22Rv1 (cell line): ENCODE results near the gene NSUN5.

Experiments
- ZFX ChIP-seq: fragments of 450-650 bp; IDR thresholded peaks from 2 replicates; pipeline ENCODE4 v1.6.1; 2017; ENCODE audit warnings: antibody characterized with exemption, borderline replicate concordance
- TF ChIP-seq, protein P1 (sequence below): fragments of 450-650 bp; IDR thresholded peaks from 2 replicates; pipeline ENCODE4 v1.5.1; 2017; ENCODE audit warnings: mild to moderate bottlenecking

DNA sequence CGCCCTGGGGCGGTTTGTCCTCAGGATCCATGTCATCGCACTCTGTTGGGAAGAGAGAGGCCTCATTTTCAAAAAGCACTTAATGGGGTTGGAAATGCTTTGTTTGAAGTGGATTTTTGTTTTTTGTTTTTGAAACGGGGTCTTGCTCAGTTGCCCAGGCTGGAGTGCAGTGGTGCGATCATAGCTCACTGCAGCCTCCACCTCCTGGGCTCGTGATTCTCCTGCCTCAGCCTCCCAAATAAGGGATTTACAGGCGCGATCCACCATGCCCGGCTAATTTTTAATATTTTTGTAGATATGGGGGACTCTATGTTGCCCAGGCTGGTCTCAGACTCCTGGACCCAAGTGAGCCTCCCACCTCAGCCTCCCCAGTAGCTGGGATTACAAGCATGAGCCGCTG lies 20.1 kb upstream of the NSUN5 start:
- no peak for TF ChIP-seq ZFX
- TF ChIP-seq, protein P1, sequence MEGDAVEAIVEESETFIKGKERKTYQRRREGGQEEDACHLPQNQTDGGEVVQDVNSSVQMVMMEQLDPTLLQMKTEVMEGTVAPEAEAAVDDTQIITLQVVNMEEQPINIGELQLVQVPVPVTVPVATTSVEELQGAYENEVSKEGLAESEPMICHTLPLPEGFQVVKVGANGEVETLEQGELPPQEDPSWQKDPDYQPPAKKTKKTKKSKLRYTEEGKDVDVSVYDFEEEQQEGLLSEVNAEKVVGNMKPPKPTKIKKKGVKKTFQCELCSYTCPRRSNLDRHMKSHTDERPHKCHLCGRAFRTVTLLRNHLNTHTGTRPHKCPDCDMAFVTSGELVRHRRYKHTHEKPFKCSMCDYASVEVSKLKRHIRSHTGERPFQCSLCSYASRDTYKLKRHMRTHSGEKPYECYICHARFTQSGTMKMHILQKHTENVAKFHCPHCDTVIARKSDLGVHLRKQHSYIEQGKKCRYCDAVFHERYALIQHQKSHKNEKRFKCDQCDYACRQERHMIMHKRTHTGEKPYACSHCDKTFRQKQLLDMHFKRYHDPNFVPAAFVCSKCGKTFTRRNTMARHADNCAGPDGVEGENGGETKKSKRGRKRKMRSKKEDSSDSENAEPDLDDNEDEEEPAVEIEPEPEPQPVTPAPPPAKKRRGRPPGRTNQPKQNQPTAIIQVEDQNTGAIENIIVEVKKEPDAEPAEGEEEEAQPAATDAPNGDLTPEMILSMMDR = no peak
